GM19397 (cell line): ENCODE data around the gene ABLIM1.

Source experiments
- ATAC-seq: cut with Tn5 transposase; IDR thresholded peaks from one replicate; pipeline ENCODE4 v1.9.1; 2021; ENCODE audit warnings: mild to moderate bottlenecking, moderate library complexity; ENCODE audit not compliant: unreplicated experiment

Gene ABLIM1

GRCh38 chr10:114593240-114593792 lies 64.8 kb downstream of the ABLIM1 start:
- no peak for ATAC-seq

DNA sequence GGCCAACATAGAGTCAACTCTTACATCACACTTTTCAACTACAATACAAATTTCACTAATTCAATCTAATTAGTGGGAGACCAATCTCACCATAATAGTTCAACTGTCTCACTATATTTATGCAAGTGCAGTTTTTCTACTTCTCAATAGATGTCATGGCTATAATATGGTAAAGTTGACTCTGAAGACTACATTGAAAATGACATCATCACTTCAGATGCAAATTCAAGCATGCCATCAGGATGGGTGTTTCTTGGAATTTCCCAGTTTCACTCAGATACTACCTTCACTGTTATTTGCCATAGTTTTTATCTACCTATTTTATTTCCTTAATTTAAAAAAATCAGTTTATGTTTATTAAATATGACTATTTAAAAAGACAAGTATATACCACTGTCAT lies 67.1 kb downstream of the ABLIM1 start:
- ATAC-seq: no peak

DNA sequence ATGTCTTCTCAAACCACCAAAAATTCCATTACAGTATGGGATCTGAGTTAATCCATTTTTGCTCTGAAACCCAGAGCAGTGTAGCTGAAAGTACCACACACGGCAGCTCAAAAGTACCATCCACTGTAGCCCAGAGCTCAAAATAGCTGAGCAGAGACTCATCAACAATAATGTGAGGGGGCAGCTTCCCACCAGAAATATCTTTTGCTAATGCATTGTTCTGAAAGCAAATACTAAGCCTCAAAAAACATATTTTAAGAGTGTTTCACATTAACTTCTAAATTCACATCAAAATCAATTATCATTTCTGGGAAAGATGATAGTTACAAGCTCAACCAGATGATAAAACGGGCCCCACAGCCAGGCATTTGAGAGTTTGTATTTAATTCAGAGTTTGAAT lies 73.7 kb downstream of the ABLIM1 start:
- ATAC-seq: no peak

GRCh38 chr10:114581071-114581470 lies 77.0 kb downstream of the ABLIM1 start:
- ATAC-seq: no peak

GRCh38 chr10:114577133-114577532 lies 80.9 kb downstream of the ABLIM1 start:
- ATAC-seq: no peak

DNA sequence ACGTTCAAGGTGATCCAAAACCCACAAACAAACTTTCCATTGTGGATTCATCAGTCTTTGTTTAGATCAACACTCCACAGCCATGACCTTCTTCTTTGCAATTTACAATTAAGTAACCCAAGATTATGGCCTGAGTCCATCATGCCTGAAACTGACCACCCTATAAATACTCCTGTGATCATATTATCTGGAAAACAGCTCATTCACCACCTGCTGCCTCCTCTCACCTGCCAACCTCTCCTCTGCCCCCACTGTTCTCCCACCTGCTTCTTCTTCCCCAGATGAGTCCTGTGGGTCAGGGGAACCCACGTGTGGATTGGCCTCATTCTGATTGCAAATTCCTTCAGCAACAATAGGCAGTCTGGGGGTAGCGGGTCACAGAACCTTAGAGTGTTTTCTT lies 81.4 kb downstream of the ABLIM1 start:
- no peak for ATAC-seq

DNA sequence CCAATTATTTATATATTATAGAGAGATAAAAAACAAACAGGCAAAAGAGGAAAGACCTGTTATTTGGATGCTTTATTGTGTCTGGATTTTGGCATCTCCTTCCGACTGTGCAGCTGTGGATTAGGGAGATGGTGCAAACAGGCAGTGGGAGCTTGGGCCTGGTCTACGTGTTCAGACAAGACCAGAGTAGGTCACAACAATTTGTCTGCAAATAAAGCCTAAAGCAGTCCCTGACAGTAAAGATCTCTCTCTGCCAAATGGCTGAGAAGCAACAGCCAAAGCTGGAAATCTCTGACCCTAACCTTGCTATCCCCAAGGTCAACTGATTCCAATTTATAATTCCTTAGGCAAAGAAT lies 82.0 kb downstream of the ABLIM1 start:
- no peak for ATAC-seq

GRCh38 chr10:114575417-114576131 lies 82.5 kb downstream of the ABLIM1 start:
- no peak for ATAC-seq

DNA sequence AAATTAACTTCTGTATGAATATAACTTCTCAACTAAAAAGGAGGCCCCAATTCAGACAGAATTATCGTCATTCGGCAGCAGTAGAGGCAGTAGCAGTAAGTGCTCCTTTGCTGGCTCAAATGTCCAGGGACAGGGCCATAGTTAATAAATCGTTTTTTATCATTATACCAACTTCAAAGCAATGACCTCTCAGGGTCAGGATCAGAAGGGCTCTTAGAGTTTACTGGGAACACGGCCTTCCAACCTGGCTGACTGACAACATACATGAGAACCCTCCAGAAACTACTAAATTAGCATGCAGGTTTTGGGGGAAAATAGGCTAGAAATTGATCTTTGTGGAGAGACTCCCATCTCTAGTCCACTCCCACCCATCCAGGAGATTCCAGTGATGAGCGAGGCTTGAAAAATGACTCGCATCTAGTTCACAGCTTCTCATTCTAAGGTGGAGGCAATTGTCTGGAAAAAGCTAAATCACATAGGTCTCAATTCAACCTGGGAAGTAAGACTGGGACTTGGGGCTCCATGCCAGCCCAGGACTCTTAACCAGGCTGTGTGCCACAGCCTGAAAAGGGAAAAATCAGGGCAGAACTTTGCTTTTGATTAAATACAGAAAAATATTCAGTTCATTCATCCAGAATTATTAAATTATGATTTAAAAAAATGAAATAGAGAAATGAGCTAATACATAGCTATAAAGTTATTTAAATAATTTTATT lies 84.6 kb downstream of the ABLIM1 start:
- ATAC-seq: no peak

DNA sequence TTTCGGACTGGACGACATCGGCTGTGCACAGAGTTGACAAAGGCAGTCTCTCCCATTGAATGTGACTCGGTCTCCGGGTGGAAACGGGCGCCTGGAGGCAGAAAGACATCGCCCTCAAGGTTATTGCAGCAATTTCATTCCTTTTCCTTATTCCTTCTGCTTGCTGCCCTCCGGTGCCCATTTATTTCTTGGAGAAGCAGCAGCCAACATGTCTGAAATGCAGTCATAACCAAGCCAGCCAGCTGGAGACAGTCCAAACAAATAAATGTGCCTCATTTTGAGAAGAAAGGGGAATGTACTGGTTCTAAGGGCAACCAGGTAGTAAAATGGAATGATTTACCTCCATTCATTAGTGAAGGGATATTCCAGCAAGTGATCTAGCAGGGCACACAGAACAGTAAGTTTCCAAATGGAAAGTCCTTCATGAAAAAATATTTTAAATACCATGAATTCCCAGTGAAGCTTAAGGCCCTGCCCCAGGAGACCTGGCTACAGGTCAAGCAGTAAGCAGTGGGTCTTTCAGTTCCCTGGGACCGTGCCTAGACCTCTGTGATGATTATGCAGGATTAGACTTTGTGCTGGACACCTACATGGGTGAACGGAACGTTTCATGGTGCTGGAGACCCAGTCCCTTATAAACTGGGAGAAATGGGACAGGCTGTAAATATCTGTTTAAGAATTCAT lies 86.6 kb downstream of the ABLIM1 start:
- no peak for ATAC-seq

DNA sequence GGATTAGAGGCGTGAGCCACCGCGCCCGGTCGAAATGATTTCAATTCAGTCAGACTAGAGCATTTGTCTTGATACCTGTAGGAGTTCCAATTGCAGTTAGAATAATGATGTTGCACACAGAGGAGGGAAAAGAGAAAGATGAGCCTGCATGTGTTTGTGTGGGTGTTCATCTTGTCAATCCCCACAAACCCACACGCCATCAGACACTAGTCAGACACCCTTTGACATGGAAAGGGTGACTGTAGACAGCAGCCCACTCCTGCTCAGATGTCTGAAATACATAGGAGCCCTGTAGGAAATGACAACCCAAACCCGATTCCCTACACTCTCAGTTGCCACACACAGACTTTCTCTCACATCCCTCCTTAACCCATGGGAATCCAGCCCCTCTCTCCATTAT lies 92.0 kb downstream of the ABLIM1 start:
- no peak for ATAC-seq

GRCh38 chr10:114565066-114565465 lies 93.0 kb downstream of the ABLIM1 start:
- no peak for ATAC-seq

DNA sequence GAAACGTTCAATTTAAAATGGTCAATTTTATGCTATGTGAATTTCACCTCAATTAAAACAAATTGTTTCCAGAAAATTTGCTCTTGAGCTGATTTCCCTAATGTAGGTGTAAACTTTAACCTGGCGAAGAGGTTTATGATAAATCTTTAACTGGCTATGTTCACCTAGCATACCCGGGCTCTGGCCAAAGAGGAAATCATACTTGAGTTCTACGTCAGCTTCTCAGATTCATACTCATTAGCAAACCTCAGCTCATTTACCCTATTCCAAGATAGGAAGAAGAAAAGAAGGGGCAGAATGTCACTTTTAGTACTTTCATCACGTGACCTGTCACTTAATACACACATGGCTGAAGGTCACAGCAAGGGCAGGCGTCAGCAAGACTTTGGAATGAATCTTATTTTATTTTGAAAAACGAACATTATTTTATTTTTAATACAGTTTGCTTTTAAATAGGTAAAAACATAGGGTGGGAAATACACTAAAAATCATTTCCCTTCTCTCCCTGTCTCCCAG lies 97.0 kb downstream of the ABLIM1 start:
- ATAC-seq: no peak

GRCh38 chr10:114560144-114560543 lies 97.9 kb downstream of the ABLIM1 start:
- no peak for ATAC-seq

- no peak for ATAC-seq
These were observed 98.4 kb downstream of the ABLIM1 start for GRCh38 chr10:114559636-114560035.

- no peak for ATAC-seq
These were observed 100.2 kb downstream of the ABLIM1 start for GRCh38 chr10:114557854-114558253.

DNA sequence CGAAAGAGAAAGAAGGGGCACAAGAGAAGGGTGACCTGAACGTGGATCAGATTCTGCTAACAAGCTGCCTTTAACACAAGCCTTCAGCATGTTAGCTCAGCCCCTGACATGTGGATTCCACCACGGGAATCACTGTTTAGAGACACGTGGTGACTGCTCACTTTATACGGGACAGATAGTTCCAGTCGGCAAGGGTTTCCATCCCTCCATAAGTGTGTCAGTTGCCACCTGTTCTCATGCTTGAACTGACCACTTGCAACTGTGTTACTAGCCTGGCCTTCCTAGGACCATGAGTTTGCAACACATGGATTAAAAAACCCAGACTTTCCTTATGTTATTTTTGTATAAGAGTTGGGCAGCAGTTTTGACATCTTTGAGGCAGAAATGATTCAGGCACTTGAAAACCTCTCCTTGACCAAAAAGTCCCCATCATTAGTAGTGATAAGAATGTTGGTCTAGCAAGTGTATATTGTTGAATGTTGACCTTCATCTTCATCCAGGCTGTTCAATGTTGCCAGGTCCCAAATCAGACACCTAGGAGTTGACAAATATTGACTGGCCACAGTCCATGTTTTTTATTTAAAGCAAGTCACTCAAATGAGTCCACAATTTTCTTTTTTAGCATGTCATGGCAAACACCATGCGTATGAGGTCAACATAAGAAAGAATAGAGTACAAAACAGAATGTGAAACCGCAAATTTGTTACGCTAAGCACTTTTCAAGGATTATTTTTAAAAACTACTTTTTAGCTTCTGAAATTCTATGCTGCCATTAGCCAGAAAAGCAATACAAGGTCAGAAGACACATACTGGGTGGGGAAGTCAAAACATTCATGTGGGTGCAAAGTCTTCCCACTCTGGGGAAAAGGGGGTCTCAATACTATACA lies 101.6 kb downstream of the ABLIM1 start:
- ATAC-seq: no peak

GRCh38 chr10:114553436-114553835 lies 104.6 kb downstream of the ABLIM1 start:
- ATAC-seq: no peak

- no peak for ATAC-seq
These were observed 106.0 kb downstream of the ABLIM1 start for GRCh38 chr10:114552050-114552449.

- ATAC-seq: no peak
These were observed 106.5 kb downstream of the ABLIM1 start for GRCh38 chr10:114551636-114551972.
